HG03064 (cell line): ENCODE data around the gene EBLN2.

Experiments used
- ATAC-seq: cut with Tn5 transposase; IDR thresholded peaks from one replicate; pipeline ENCODE4 v1.9.1; 2021; ENCODE audit warnings: low read depth; ENCODE audit not compliant: unreplicated experiment

EBLN2 gene

DNA sequence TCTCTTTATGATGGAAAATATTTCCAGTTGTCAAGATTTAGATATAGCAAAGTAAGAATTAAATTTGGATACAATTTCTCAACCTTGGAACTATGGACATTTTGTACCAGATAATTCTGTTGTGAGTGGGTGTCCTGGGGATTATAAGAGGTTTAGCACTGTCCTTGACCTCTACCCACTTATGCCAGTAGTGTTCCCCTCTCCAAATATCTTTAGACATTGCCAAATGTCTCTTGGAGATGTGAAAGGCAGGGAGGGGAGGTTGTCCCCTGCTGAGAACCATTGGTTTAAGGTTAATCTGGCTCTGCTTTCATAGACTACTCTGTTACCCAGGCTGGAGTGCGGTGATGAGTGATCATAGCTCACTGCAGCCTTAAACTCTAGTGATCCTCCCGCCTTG, at the start of gene EBLN2:
Gene EBLN2 (plus strand): TSS at position 244 of the 400 bp plus-strand sequence. CDS start 423 bp downstream, outside the sequence.
- ATAC-seq: no peak

- no peak for ATAC-seq
Measured at GRCh38 chr3:73018298-73018697, 43.2 kb upstream of the EBLN2 start.

GRCh38 chr3:73018790-73019441, 42.5 kb upstream of the EBLN2 start:
- ATAC-seq: no peak

DNA sequence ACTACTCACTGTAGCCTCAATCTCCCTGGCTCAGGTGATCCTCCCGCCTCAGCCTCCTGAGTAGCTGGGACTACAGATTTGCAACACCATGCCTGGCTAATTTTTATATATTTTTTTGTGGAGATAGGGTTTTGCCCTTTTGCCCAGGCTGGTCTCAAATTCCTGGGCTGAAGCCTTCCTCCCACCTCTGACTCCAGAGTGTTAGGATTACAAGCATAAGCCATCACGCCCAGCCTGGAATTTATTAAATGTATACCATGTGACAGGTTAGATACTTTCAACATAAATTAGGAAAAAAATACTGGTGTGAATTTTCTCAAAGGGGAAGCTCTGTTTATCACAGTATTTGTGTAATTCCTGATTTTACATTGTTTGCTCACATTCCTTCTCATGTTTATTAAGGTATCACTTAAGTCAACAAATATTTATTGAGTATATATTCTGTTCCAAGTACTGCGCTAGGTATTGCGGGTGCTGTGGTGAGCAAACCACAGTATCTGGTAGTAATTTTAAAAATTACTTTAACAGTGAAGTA, 40.1 kb upstream of the EBLN2 start:
- ATAC-seq: no peak

- no peak for ATAC-seq
Measured at GRCh38 chr3:73024836-73025235, 36.6 kb upstream of the EBLN2 start.

DNA sequence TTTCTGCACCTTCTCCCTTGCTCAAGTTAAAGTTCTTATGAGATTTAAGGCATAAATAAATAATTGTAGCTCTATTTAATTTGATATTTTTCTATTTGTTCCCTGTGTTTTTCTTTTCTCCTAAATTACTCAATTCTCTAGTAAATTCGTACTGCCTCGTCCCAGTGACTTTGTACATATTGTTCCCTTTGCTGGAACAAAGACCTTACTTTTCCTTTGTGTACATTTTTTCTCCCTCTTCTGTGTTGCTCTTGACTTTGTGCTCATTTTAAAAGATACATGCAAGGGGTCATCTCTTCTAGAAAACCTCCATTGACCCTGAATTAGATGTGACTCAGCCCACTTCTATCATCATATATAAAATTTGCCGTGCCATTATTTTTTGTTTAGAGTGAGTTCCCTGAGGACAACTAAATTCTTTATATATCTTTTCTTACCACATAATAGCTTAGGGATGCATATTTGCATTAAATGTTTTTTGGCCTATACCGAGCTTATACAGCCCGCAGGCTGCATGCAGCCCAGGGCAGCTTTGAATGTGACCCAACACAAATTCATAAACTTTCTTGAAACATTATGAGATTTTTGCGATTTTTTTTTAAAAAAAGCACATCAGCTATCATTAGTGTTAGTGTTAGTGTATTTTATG, 35.2 kb upstream of the EBLN2 start:
- ATAC-seq: no peak

DNA sequence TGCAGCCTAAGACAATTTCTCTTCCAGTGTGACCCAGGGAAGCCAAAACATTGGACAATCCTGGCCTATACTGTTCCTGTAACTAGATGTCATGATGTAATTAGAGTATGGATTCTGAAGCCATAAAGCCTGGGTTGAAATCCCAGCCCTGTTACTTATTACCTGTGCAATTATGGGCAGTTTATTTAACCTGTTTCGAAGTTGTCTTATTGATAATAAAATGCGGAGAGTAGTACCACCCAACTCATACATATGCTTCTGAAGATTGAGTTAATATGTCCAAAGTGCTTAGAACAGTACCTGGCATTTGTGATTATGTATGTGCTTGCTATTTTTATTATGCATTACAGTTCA, 34.7 kb upstream of the EBLN2 start:
- ATAC-seq: no peak

GRCh38 chr3:73028803-73029202, 32.7 kb upstream of the EBLN2 start:
- no peak for ATAC-seq

- no peak for ATAC-seq
Measured at GRCh38 chr3:73029321-73029796, 32.1 kb upstream of the EBLN2 start.

DNA sequence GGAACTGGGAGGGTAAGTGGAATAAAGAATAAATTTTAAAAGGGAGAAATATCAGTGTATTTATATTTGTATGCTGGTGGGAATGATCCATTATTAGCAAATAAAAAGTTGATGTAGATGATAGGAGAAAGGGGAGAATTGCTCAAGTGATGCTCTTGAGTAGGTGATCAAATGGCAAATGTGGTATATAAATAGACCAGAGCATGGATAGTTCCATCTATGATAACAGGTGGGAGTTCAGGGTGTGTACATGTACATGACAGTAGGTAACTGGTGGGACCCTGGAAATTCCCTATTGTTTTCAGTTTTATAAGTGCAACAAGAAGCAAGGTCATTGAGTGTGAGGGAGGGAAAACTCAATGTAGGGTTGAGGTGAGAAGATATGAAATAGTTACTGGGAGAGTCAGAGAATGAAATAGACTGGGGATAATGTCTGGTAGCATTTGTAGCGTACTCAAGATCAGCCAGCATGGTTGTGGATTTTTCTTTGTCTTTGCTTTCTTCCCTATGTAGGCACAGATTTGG, 31.3 kb upstream of the EBLN2 start:
- ATAC-seq: no peak

- ATAC-seq: no peak
Measured at GRCh38 chr3:73031573-73032103, 29.8 kb upstream of the EBLN2 start.

GRCh38 chr3:73036694-73037591, 24.5 kb upstream of the EBLN2 start:
- ATAC-seq: no peak

DNA sequence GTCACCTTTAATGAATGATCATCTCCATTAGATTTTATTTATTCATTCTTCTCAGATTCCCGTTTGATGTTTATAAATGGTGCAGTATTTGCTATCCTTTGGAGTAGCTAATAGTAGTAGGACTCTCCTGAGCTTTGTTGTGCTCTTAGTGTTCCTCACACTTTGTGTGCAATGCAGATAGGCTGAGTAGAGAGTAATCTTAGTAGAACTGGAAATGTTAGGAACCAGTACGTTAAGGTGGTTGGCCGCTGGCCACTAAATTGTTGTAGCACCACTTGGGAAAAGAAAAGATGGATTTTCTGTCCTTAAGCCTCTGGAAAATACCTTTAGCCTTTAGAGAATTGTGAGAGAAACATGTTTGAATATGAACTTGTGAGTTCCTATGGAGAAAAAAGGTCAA, 19.9 kb upstream of the EBLN2 start:
- no peak for ATAC-seq

DNA sequence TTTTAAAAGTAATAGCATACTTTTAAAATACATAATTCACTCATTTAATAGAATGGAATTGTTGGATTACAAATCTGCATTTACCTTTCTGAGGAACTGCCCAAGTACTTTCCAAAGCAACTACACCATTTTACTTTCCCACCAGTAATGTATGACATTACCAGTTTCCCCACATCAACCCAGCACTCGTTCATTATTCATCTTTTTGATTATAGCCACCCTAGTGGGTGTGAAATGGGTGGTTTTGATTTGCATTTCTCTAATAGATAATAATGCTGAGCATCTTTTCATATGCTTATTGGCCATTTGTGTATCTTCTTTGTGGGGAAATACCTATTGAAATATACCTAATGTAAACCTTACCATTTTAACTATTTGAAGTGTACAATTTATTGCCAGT, 18.0 kb upstream of the EBLN2 start:
- no peak for ATAC-seq

GRCh38 chr3:73045391-73045790, 16.1 kb upstream of the EBLN2 start:
- no peak for ATAC-seq

- no peak for ATAC-seq
Measured at GRCh38 chr3:73046195-73046594, 15.3 kb upstream of the EBLN2 start.

- no peak for ATAC-seq
Measured at GRCh38 chr3:73049319-73049718, 12.1 kb upstream of the EBLN2 start.

DNA sequence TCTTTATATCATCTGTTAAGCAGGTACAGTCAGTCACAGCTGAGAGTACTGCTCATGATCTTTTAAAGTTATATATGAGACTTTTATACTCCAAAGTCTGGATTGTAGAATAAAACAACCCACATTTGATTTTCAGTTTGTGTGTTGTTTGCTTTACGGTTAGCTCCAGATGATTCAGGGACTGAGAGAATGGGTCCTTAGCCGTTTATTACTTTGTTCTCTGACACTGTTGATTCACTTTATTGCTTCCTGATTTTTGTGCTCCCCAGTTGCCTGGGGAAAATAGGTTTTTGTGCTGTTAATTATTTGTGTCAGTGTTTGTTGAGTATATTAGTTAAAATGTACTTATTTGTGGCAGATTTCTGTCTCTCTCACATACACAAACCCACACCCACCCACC, 8.6 kb upstream of the EBLN2 start:
- ATAC-seq: no peak

DNA sequence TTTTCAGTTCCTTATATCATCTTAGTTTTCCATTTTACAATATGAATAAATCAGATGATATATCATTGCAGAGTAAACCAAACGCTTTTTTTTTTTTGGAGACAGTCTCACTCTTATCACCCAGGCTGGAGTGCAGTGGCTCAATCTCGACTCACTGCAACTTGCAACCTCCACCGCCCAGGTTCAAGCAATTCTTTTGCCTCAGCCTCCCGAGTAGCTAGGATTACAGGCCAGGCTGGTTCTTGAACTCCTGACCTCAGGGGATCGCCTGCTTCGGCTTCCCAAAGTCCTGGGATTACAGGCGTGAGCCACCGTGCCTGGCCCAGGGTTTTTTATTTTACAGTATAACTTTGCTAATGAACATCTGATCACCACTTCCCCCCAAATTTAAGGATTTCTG, 5.9 kb upstream of the EBLN2 start:
- ATAC-seq: no peak

- no peak for ATAC-seq
Measured at GRCh38 chr3:73056014-73056844, 5.2 kb upstream of the EBLN2 start.
